HuH-7.5 (cell line): ENCODE measurements around the gene SV2C.
"Not testable (repeated sequence)": the region's sequence is repeated elsewhere in the genome, so short reads cannot be mapped to it uniquely, and the experiment has no call there.

Experiments used
- DNase-seq: peaks from one replicate; pipeline ENCODE4 v3.0.0; 2011; ENCODE audit warnings: low spot score

Gene SV2C

GRCh38 chr5:76204191-76204590 lies 121.0 kb downstream of the SV2C start:
- DNase-seq, result no peak

GRCh38 chr5:76204713-76205112 lies 121.5 kb downstream of the SV2C start:
- no peak for DNase-seq

GRCh38 chr5:76207120-76207519 lies 123.9 kb downstream of the SV2C start:
- no peak for DNase-seq

- DNase-seq, result no peak
These were observed 126.1 kb downstream of the SV2C start for GRCh38 chr5:76209297-76209696.

GRCh38 chr5:76210946-76211345 lies 127.8 kb downstream of the SV2C start:
- no peak for DNase-seq

GRCh38 chr5:76213858-76214257 lies 130.7 kb downstream of the SV2C start:
- DNase-seq, result no peak

GRCh38 chr5:76216748-76217147 lies 133.6 kb downstream of the SV2C start:
- no peak for DNase-seq

- DNase-seq, result no peak
These were observed 136.5 kb downstream of the SV2C start for GRCh38 chr5:76219636-76220035.

GRCh38 chr5:76221311-76221710 lies 138.1 kb downstream of the SV2C start:
- no peak for DNase-seq

GRCh38 chr5:76222318-76222717 lies 139.1 kb downstream of the SV2C start:
- DNase-seq, result no peak

GRCh38 chr5:76223696-76224095 lies 140.5 kb downstream of the SV2C start:
- no peak for DNase-seq

GRCh38 chr5:76224898-76225297 lies 141.7 kb downstream of the SV2C start:
- DNase-seq, result no peak

- DNase-seq, result no peak
These were observed 142.2 kb downstream of the SV2C start for GRCh38 chr5:76225336-76225735.

- DNase-seq, result no peak
These were observed 146.7 kb downstream of the SV2C start for GRCh38 chr5:76229900-76230299.

GRCh38 chr5:76230711-76231285 lies 147.6 kb downstream of the SV2C start:
- DNase-seq, result no peak

GRCh38 chr5:76234665-76235064 lies 151.5 kb downstream of the SV2C start:
- DNase-seq, result no peak

GRCh38 chr5:76236684-76237083 lies 153.5 kb downstream of the SV2C start:
- no peak for DNase-seq

GRCh38 chr5:76240336-76240735 lies 157.2 kb downstream of the SV2C start:
- no peak for DNase-seq

GRCh38 chr5:76242155-76242554 lies 159.0 kb downstream of the SV2C start:
- DNase-seq, result not testable (repeated sequence)

- DNase-seq, result no peak
These were observed 162.4 kb downstream of the SV2C start for GRCh38 chr5:76245590-76245989.

GRCh38 chr5:76249621-76250020 lies 166.4 kb downstream of the SV2C start:
- DNase-seq, result no peak

GRCh38 chr5:76250463-76250862 lies 167.3 kb downstream of the SV2C start:
- no peak for DNase-seq

- DNase-seq, result no peak
These were observed 168.5 kb downstream of the SV2C start for GRCh38 chr5:76251656-76252055.

GRCh38 chr5:76252437-76252836 lies 169.3 kb downstream of the SV2C start:
- no peak for DNase-seq
